Ectodermal cell (in vitro differentiated cells): ENCODE data around the gene VEGFA.

Experiments used
- H3K27ac ChIP-seq: 2 replicates; pipeline ENCODE4 v1.7.0; 2013; ENCODE audit warnings: mild to moderate bottlenecking, low read depth, low read length; ENCODE audit not compliant: insufficient read depth, poor library complexity, severe bottlenecking
- H3K27me3 ChIP-seq: 2 replicates; pipeline ENCODE4 v1.7.0; 2013; ENCODE audit warnings: mild to moderate bottlenecking, low read length; ENCODE audit not compliant: insufficient read depth, control insufficient read depth, poor library complexity, severe bottlenecking
- H3K36me3 ChIP-seq: one replicate; pipeline ENCODE4 v1.7.0; 2013; ENCODE audit warnings: low read length; ENCODE audit not compliant: control insufficient read depth, insufficient read depth
- H3K4me1 ChIP-seq: one replicate; pipeline ENCODE4 v1.7.0; 2013; ENCODE audit warnings: low read length; ENCODE audit not compliant: control insufficient read depth, insufficient read depth
- H3K4me3 ChIP-seq: 2 replicates; pipeline ENCODE4 v1.7.0; 2013; ENCODE audit warnings: low read depth, low read length, control low read depth; ENCODE audit not compliant: insufficient read depth
- H3K9me3 ChIP-seq: 2 replicates; pipeline ENCODE4 v1.7.0; 2013; ENCODE audit warnings: mild to moderate bottlenecking, low read length, moderate library complexity; ENCODE audit not compliant: control insufficient read depth
- WGBS, 2 experiments: methylation state at CpG; one replicate each; pipeline ENCODE4 v1.1.7; 2013; ENCODE audit warnings: missing lambda C conversion rate in 2 of 2; 5-methylcytosine and 5-hydroxymethylcytosine counted together

VEGFA gene

DNA sequence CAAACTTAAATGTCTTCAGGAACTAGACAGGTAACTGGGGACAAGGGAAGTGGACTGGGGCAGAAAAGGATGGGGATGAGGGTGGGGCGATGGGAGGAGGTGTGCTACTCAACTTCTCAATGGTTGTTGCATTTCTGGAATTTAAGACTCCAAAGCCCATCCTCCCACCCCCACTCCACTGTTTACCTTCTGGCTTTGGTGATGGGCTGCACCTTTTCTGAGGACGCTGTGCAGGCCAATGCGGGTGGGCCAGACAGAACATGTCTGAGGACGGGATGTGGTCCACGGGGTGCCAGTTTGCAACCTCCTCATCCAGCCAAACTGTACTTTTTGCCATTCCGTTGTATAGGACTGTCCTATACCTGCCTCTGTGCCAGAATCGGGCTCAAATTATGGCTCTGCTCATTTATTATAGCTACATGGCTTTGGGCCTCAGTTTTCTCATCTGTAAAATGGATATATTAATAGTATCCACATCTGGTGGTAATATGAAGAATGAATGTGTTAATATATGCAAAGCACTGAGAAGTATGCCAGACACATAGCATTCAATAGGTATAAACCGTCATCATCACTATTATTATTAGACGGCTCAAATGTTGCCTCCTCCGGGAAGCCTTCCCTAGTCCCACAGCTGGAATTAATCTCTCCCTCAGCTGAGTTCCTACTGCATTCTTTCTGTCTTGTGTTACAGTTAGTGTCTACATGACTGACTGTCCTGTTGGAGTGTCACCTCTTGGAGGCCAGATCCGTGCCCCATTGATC lies 31.0 kb upstream of the VEGFA start:
- H3K4me3 ChIP-seq = no peak overlapping the region
- WGBS, 2 experiments = 92 to 96% methylated on average over 10 to 11 of the region's 11 CpGs
- peaks cover 21% of the 10 kb centered on the region for H3K4me1 ChIP-seq
- H3K27ac ChIP-seq = no peak overlapping the region
- H3K36me3 ChIP-seq = no peaks in the 10 kb centered on the region
- H3K27me3 ChIP-seq = no peaks in the 10 kb centered on the region
- H3K9me3 ChIP-seq = no peaks in the 10 kb centered on the region

DNA sequence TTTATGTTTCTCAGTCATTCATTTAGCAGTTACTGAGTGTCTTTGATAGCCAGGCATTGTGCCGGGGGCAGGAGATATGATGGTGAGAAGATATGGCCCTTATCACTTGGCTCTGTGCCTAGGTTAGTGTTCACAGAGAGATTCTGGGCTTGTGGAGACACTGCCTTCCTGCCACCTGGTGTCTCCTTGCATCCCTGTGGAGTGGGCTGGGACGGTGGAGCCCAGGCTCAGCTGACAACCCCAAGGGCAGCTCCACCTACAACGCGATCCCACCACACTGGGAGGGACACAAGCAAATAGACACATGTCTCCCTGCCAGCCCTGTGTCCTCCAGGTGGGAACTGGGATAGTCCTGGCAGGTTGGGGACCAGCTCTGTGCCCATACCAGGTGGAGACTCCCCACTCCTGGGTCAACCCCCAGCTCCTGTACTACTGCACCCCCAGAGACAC lies 30.3 kb upstream of the VEGFA start:
- H3K27me3 ChIP-seq = no peaks in the 10 kb centered on the region
- WGBS, 2 experiments = 90% methylated on average over 4 of the region's 4 CpGs

DNA sequence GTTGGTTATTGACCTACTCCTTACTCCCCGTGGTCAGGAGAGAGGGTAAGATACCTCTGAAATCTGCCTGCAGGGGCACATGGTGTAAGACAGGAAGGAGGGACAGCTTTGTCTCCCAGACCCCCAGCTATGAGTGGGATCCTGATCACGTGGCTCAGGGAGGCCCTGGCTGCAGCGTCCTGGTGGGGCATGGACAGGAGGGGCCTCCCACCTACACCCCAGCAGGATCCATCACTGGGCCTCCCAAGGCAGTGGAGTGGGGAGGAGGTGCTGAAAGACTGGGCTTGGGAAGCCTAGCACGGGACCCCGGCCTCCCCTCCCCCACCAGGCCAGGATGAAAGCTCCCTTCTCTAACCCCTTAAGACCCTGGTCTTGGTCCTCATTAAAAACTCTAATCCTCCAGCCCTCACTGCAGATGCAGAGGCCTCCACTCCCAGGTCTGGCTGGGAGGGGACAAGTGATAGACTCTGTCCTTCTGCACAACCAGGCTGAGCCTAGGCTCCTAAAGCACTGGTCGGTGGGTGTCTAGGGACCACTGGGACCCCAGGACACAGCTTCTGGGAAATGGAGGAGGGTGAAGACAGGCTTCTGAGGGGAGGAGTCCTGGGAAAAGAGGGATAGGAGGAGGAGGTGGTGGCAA lies 29.6 kb upstream of the VEGFA start:
- Histone ChIP-seq H3K27me3 (no peaks in the 10 kb centered on the region), H3K4me1 (peaks cover 26% of the 10 kb centered on the region), H3K27ac (no peak overlapping the region), H3K36me3 (no peaks in the 10 kb centered on the region), H3K9me3 (no peaks in the 10 kb centered on the region), H3K4me3 (no peak overlapping the region)
- WGBS, 2 experiments = 49 to 54% methylated on average over 6 of the region's 6 CpGs

More for the DNA sequence above, 30.3 kb upstream of the VEGFA start:
- Histone ChIP-seq H3K9me3 (no peaks in the 10 kb centered on the region), H3K4me3 (no peak overlapping the region), H3K4me1 (peaks cover 21% of the 10 kb centered on the region), H3K27ac (no peak overlapping the region), H3K36me3 (no peaks in the 10 kb centered on the region)

DNA sequence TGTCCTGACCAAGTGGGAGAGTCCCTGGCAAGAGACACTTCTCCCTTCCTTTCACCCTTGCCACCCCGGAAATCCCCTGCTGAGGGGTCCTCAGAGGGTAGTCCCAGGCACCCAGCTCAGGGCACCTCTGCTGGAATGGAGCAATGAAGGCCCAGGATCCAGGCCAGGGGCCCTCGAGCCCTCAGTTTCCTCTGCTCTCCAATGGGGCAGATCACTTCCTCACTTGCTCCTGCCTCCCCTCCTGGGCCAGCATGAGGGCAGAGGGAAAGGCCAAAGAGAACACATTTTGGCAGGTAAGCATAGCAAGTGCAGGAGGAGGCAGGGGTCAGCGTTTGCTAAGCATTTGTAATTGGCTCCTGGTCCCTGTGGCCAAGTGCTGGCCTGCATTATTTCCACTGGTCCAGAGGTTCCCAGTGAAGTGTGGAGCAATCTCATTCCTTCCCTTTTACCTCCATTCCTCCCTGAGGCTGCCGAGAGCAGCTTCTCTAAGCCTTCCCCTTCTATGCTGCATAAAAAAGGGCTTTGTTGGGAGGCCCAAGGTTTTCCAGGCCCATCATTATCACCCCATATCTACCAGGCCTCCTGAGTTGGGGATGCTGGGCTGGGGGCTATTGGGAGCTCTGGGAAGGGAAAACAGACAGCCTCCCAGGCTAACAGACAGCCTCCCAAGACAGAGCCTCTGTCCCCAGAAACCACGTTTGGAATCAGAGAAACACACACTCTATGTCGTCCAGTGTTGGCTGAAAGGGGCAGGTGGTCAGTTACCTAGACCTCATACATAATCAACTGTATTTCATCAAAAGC lies 28.8 kb upstream of the VEGFA start:
- Histone ChIP-seq H3K4me1 (peaks cover 26% of the 10 kb centered on the region), H3K9me3 (no peaks in the 10 kb centered on the region), H3K27ac (no peak overlapping the region), H3K36me3 (no peaks in the 10 kb centered on the region), H3K27me3 (no peaks in the 10 kb centered on the region), H3K4me3 (no peak overlapping the region)
- WGBS, 2 experiments = 77% methylated on average over 6 of the region's 6 CpGs

DNA sequence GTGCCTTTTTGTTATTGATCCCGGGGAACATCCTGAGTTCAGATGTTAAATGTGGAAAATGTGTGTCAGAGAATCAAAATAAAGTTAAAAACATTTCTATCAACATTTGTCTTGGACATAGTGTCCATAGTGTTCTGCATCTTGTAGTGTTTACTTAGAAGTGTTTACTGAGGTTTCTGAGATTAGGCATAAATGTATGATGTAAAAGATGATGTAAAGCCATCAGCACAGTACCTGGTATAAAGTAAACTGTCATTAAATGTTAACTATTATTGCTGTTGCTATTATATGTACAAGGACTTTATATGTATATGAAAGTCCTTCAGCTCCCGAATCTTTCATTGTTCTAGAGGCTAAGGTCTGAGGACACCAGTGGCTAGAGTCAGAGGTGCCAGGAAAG lies 28.2 kb upstream of the VEGFA start:
- no peaks in the 10 kb centered on the region for H3K9me3 ChIP-seq
- 97 to 100% methylated on average over 2 of the region's 2 CpGs for WGBS, 2 experiments
- H3K27ac ChIP-seq = no peak overlapping the region
- H3K36me3 ChIP-seq = no peaks in the 10 kb centered on the region
- H3K27me3 ChIP-seq = no peaks in the 10 kb centered on the region
- peaks cover 31% of the 10 kb centered on the region for H3K4me1 ChIP-seq
- no peak overlapping the region for H3K4me3 ChIP-seq

DNA sequence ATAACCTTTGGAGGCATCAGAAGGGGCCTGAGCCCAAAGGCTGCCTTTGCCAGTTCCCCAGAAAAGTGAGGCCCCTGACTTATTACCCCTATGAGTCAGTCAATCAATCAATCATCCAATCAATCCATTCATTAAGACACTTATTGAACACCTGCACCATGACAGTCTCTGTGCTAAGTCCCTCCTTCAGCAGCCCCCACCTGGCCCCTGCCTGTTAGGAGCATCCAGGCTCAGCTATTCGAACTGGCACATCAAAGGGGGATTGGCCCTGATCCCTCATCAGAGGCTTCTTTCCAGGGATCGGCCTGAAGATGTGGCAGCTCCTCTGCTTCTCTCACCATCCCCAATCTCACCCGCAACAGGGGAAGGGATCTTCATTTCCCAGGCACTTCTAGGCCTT lies 27.7 kb upstream of the VEGFA start:
- WGBS, 2 experiments = 57 to 59% methylated on average over 3 of the region's 3 CpGs
- no peak overlapping the region for H3K27ac ChIP-seq
- H3K27me3 ChIP-seq = no peaks in the 10 kb centered on the region

DNA sequence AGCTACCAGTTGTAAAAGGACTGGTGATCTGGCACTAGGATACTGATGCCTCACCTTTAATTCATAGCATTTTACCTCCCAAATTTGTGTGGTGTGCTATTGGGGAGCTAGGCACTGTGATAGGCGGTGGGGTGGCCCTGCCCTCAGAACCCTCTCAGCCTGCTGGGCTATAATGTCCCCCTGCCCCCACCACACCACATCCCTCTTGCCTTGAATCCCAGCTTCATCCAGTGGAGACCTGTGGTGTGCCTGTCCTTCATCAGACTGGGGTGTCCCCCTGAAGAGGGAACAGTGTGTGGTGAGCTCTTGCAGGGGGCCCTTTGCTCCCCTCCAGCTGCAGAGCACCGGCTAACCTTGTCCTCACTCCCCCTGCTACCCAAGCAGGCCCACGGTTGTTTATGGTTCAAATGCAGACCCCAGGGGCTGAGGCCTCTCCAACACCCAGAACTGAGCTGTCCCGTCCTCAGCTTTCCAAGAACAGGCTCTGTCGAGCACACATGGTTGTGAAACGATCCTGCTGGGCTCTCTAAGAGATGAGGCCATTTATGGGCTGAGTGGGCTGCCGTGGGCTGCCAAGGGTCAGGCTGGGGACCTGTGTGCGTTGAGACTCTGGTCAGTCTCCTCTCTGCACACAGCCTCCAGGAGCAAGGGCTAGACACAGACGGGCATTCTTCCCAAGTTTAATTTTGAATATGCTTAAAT lies 26.9 kb upstream of the VEGFA start:
- H3K4me3 ChIP-seq = no peak overlapping the region
- no peaks in the 10 kb centered on the region for H3K36me3 ChIP-seq
- H3K4me1 ChIP-seq = peaks cover 38% of the 10 kb centered on the region
- no peaks in the 10 kb centered on the region for H3K27me3 ChIP-seq
- H3K9me3 ChIP-seq = no peaks in the 10 kb centered on the region
- no peak overlapping the region for H3K27ac ChIP-seq
- 91 to 92% methylated on average over 8 to 9 of the region's 9 CpGs for WGBS, 2 experiments

More for the DNA sequence above, 27.7 kb upstream of the VEGFA start:
- no peaks in the 10 kb centered on the region for H3K36me3 ChIP-seq
- H3K9me3 ChIP-seq = no peaks in the 10 kb centered on the region
- no peak overlapping the region for H3K4me3 ChIP-seq
- H3K4me1 ChIP-seq = peaks cover 35% of the 10 kb centered on the region

DNA sequence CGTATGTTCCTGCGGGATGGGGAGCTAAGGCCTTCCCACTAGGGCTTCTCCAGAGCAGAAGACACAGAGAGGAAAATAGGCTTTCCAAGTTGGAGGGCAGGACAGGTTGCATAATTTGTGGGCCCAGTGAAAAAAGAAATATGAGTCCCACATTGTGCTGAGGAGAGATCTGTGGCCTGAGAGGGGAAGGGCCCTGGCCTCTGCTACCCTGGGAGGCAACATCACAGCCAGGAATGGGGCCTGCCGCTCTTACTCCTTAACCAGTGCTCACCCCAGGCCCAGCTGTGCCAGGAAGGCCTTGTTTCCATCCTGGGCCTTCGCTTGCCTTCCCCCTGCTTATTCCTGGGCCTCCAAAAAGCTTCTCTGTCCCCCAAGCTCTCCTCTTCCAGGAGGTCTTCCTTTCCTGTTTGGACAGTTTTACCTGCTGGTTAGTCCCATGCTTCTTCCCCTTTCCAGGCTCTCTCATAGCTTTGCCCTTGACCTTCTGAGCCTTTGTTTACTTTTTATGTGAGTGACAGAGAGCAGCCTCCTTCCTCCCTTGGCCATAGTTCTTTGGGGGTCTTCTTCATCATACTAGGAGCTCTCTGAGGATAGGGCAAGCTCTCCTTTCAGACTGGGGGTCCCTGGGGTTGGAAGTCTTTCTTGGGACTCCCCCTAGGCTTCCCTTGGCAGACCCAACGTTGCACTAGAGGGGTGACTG lies 26.2 kb upstream of the VEGFA start:
- H3K4me1 ChIP-seq = peaks cover 38% of the 10 kb centered on the region
- H3K27me3 ChIP-seq = no peaks in the 10 kb centered on the region

DNA sequence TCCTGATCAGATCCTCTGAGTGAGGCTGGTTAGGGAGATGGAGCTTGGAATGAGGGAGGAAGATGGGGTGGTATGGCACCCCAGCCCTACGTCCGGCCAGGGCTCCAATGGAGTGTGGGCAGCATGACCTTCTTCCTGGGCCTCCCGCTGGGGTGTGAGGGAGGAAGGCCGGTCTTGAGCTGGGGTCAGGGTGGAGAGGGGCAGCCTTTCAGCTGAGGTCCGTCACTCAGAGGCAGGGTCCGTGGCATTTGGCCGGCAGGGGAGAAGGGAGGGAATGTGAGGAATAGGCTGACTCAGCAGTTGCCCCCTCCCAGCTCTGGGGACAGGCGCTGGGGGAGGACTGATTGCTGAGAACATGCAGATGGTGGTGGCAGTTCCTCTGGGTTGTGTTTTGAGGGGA lies 25.5 kb upstream of the VEGFA start:
- Histone ChIP-seq H3K9me3 (no peaks in the 10 kb centered on the region), H3K4me1 (peaks cover 38% of the 10 kb centered on the region), H3K36me3 (no peaks in the 10 kb centered on the region), H3K27me3 (no peaks in the 10 kb centered on the region), H3K27ac (no peak overlapping the region), H3K4me3 (no peak overlapping the region)
- 54 to 63% methylated on average over 8 of the region's 8 CpGs for WGBS, 2 experiments

More for the DNA sequence above, 26.2 kb upstream of the VEGFA start:
- Histone ChIP-seq H3K36me3 (no peaks in the 10 kb centered on the region), H3K9me3 (no peaks in the 10 kb centered on the region), H3K27ac (no peak overlapping the region), H3K4me3 (no peak overlapping the region)
- WGBS, 2 experiments = 93 to 96% methylated on average over 5 of the region's 5 CpGs
